ENCODE measurements around the gene LSM14A.

DNA sequence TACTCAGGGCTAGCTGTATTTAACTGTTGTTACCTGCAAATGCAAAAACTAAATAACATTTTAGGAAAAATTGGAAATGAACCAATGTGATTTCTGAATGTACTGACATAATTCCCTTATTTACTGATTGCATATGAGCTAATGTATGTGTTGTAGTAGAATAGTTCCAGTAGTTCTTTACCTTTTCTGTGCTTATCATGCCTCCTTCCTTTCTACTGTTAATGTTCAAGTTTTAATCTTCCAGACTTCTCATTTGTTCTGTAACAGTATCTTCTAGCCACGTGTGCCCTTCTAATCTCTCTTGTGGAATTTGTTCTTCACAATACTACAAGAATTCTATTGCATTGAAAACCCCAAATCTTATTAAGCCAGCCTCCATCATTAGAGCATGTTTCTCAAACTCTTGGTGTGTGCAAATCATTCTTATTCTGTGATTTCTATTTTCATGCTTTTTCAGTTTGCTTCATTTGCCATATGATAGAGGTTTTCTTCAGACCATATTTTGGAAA lies 17.7 kb downstream of the LSM14A start:
- TF ChIP-seq CTCF (IDR thresholded peaks at IDR 0.05) (no peak), POLR2A (IDR thresholded peaks at IDR 0.05) (no peak)

Measured in breast epithelium (tissue), 3 donors.